DLD1 (cell line): ENCODE results near the gene DLL4.

ENCODE experiments used
- in situ Hi-C: cut with HindIII; loops from 2 replicates; pipeline ENCODE4 v1.10.0; 2017; ENCODE audit warnings: low sequenced_read_pairs

The DLL4 gene

DNA sequence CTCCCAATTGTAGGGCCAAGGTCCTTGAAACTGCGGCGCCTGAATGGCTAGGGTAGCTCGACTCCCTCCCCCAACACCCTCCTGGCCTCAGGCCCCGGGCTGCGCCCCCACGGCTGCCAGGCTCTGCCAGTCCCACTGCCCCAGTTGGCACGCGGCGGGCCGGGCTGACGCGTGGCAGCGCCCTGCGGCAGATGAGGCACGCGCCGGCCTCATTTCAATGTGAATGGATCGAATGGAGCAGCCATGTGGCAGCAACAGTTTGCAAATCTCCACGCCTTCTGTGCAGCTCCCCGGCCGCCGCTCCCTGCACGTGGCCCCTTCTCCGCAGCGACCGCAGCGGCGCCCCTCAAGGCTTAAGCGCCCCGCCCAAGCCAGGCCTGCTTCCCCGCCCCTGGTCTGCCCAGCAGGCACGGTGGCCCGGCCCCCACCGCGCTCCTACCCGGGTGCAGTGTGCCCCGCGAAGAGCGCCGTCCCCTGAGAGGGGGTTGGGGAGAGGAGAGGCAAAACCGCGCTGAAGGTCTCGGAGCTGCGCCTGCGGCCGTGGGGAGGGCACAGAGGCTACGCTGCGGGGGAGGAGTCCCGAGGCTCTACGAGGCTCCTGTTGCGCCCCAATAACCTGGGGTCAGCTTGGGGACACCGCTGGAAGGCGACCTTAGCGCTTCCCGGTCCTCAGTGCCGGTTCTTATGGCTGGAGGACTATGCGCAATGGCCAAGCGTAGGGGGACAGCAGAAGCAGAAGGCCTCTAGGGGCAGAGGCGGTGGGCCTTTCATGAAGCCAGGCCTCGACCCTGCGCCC is 3.1 kb upstream of the DLL4 start:
- in situ Hi-C loops: no loop called here

DNA sequence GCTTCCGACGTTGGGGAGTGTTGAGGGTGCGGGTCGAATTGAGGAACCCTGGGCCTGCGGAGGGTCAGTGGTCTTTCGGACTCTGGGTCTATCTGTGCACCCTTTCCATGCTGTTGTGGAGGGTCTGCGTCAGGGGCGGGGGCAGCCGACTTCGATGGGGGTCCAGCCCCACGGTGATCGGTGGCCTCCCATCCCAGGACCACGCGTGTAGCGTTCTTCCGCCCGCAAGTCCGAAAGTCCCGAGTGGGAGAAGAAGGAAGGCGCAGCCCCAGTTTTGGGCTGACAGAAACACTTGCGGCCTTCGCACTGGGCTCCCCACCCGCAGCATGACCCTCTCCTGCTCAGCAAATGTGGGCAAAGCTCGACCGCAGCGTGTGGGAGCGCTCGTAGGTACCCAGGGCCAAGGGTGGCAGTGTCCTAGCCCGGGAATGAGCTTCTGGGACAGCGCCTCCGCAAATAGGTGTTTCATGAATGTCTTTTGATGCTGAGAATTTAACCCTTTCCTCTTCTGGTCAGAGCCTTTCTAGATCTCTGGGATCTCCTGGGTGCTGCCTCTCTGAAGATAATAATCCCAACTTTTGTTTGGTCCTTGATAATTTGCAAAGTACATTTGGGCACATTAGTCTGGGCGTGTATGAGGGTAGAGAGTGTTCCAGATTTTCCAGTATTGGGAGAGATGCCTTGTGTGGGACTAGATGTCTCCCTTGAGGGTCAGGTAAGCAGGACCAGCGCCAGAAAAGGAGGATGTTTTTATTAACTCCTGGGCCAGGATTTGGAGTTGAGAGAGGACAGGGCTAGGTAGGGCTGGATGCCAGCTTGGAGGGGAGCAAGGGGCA is 2.3 kb upstream of the DLL4 start:
- in situ Hi-C loops: no loop called here

DNA sequence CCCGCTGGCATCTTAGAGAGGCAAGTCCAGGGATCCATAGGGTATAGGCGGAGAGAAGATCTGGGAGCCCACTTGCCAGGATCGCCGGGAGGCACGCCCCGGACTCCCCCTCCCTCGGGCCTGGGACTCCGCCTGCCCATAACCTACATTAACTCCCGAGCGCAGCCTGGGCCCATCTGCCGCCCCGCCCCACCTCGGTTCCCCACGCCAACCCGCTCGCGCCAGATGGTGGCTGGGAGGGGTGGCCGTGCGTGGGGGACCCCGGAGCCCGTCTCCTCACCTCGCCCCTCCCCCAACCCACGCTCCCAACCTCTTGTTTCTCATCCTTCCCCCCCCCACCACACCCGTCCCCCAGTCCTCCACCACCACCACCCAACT is 1.7 kb upstream of the DLL4 start:
- in situ Hi-C loops: no loop called here

DNA sequence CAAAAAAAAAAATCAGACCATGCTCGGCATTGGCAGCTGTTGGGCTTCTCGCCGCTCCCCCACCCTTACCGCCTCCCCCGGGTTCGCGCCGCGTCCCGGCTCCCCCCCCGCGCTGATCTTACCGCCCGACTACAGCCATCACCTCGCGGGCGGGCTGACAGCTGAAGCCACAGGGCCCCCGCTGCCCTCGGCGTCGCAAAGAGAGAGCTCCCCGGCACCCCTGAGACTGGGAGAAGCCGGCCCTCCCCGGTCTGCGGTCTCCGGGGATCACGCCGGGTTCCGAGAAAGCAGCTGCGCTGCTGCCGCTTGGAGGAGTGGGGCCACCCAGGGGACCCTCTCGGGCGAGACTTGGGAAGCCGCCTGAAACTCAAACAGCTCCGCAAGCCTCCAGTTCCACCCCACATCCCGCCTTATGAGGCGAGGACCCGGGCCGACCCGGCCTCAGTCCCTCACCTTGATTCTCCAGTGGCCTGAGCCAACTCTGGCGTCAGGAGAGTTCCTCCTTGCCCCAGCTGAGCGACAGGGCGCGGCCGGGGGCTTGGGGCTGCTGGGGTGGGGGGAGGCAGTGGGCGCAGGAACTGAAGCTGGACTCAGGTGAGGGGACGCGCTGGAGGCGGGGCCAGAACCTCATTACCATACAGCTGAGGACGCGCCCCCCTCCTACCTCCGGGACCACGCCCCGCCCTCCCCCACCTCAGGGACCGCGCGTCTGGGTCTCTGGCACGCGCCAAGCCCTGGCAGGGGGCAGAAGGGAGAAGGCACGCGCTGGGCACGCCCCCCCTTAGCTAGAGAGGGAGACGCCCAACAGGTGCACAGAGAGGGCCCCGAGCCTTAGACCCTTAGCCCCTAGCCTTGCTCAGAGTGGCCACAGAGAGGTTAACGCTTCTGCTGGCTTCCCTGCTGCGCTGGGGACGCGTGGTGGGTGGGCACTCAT is 1.0 kb upstream of the DLL4 start:
- in situ Hi-C loops: no loop called here

DNA sequence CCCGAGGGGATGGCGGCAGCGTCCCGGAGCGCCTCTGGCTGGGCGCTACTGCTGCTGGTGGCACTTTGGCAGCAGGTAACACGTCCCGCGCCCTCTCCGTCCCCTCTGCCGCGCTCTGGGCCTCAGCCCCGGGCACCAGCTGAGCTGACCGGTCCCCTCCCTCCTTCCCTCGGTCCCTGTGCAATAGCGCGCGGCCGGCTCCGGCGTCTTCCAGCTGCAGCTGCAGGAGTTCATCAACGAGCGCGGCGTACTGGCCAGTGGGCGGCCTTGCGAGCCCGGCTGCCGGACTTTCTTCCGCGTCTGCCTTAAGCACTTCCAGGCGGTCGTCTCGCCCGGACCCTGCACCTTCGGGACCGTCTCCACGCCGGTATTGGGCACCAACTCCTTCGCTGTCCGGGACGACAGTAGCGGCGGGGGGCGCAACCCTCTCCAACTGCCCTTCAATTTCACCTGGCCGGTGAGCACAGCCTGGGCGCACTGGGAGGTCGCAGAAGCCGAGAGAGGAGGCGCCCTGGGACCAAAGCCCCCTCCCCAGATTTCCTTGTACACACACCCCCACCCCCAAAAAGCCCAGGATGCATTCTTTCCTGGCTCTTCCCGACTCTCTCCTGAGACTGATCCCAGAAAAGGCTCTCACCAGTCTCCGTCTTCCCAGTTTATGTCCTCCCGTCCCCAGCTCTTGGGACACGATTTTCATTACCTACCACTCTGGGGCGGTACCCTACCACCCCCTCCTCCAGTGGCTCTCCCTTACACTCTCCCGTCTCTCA is 705 bp downstream of the DLL4 start:
- in situ Hi-C loops: no loop called here

DNA sequence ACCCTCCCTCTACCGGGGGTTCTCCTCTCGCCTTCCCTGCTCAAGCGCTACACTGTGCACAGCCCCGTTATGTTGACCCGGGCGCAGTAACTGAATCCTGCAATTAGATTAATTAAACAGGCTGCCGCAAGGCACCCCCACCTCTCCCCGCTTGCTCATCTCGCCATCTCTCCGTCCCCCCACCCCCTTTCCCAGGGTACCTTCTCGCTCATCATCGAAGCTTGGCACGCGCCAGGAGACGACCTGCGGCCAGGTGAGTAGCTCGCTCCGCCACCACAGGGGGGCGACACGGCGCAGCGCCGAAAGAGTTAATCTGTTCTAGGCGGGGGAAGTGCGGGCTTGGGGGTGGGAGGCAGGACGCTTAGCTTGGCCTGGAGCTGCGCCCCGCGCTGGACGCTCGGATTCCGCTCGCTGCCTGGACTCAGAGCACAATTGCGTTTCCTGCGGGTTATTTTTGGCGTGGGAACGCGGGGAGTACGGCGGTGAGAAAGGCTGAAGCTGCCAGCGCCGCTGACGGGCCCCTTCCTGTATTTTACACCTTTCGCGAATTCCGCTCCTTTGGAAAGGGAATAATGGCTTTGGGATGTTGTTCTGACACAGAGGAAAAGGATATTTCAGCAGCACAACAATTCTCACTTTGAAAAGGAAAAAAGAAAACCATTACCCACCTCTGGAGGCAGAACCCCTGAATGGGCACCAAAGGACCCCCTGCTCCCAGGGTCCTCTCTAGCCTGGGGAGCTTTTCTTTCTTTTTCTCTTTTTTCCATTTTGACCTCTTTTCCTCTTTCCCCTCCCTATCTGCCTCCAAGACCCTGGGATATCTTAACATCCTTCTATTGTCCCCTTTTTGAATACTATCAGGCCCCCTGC is 1.5 kb downstream of the DLL4 start:
- in situ Hi-C loops: no loop called here

DNA sequence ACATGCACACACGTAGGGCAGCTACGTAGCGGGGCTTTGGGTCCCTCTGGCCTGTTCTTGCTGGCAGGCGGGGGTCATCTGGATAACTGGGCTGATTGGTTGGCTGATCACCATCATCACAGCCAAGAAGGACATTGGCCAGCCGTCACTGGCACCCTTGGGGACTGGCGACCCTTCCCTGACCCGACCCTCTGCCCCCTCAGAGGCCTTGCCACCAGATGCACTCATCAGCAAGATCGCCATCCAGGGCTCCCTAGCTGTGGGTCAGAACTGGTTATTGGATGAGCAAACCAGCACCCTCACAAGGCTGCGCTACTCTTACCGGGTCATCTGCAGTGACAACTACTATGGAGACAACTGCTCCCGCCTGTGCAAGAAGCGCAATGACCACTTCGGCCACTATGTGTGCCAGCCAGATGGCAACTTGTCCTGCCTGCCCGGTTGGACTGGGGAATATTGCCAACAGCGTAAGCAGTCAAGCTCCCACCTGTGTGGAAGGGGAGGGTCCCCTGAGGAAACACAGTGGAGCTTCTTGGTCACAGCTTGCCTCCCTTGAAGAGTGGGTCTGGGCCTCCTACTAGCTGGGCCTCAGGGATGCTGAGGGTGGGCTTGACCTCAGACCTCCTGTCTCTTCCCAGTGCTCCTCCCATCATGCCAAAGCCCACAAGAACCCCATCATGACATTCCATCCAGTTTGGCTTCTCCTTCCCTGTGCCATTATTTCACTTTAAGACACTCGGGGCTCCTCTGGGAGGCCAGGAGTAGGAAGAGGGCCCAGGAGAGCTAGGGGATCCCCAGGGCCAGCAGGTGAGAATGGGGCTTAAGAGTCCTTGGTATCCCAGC is 2.4 kb downstream of the DLL4 start:
- in situ Hi-C loops: no loop called here

DNA sequence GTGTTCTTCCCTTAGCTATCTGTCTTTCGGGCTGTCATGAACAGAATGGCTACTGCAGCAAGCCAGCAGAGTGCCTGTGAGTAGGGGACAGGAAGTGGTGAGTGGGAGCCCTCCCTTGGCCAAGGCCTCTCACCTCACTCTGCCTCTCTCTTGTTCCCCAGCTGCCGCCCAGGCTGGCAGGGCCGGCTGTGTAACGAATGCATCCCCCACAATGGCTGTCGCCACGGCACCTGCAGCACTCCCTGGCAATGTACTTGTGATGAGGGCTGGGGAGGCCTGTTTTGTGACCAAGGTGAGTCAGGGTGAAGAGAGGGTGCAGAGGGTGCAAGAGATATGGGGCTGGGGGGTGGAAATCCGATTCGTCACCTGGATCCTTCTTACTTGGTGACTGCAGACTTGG is 3.0 kb downstream of the DLL4 start:
- in situ Hi-C loops: no loop called here

DNA sequence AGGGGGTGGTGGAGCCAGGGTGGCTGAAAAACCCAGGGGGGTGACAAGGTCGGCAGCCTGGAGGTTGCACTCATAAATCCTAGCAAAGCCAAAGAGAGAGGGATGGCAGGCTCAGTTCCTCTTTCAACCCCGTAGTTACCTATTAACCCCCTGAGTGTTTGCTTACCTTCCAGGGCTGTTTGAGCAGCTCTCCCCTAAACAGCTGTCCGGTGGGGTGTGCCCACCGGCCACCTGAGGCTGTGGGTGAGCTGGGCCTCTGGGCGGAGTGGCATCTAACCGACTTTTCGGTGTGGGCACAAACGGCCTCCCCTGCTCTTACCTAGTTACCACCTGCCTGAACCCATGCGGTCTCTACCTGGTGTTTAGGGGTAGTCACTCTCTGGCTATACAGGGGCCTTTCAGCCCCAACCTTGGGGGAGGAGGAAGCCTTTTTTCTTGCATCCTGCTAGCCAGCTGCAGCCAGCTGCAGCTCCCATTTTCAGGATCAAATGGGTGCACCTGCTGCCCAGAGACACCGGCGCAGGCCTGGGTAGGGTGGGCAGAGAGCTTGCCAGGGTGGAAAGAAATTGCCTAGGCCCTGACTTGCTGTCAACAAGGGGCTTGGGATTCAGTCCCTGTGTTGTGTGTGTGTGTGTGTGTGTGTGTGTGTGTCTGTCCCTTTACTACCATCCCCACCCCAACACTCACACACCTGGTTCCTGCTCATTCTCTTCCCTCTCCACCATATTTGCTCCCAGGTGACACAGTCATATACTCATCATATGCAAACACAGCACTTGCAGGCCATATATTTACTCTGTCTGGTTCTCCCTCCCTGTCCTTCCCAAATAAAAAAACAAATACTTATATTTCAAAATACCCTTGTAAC is 3.7 kb downstream of the DLL4 start:
- in situ Hi-C loops: no loop called here

DNA sequence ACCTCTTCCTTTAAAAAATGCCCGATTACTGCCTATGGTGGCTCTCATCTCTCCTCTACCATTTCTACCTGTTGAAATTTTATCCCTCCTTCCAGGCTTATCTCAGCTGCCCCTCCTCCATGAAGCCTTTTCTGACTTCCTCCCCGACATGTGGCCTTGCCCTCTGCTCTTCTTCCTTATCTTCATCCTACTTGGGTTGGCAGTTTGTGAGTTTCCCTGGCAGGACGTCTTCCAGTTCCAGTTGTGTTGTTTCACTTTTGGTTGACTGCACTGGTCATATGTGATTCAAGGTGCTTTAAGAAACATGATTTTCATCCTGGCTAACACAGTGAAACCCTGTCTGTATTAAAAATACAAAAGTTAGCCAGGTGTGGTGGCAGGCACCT is 4.4 kb downstream of the DLL4 start:
- in situ Hi-C loops: no loop called here

DNA sequence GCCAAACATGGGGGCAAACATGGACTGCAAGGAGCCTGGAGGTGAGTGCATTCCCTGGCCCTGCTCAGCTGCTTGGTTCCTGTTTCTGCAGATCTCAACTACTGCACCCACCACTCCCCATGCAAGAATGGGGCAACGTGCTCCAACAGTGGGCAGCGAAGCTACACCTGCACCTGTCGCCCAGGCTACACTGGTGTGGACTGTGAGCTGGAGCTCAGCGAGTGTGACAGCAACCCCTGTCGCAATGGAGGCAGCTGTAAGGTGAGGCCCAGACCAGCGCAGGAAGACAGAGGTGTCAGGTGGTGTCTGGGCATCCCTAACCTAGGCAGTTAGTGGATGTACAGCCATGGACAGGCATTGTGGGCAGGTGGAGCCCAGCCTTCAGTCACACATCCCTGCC is 5.3 kb downstream of the DLL4 start:
- in situ Hi-C loops: no loop called here

DNA sequence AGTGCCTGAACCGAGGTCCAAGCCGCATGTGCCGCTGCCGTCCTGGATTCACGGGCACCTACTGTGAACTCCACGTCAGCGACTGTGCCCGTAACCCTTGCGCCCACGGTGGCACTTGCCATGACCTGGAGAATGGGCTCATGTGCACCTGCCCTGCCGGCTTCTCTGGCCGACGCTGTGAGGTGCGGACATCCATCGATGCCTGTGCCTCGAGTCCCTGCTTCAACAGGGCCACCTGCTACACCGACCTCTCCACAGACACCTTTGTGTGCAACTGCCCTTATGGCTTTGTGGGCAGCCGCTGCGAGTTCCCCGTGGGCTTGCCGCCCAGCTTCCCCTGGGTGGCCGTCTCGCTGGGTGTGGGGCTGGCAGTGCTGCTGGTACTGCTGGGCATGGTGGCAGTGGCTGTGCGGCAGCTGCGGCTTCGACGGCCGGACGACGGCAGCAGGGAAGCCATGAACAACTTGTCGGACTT is 7.1 kb downstream of the DLL4 start:
- in situ Hi-C loops: no loop called here

DNA sequence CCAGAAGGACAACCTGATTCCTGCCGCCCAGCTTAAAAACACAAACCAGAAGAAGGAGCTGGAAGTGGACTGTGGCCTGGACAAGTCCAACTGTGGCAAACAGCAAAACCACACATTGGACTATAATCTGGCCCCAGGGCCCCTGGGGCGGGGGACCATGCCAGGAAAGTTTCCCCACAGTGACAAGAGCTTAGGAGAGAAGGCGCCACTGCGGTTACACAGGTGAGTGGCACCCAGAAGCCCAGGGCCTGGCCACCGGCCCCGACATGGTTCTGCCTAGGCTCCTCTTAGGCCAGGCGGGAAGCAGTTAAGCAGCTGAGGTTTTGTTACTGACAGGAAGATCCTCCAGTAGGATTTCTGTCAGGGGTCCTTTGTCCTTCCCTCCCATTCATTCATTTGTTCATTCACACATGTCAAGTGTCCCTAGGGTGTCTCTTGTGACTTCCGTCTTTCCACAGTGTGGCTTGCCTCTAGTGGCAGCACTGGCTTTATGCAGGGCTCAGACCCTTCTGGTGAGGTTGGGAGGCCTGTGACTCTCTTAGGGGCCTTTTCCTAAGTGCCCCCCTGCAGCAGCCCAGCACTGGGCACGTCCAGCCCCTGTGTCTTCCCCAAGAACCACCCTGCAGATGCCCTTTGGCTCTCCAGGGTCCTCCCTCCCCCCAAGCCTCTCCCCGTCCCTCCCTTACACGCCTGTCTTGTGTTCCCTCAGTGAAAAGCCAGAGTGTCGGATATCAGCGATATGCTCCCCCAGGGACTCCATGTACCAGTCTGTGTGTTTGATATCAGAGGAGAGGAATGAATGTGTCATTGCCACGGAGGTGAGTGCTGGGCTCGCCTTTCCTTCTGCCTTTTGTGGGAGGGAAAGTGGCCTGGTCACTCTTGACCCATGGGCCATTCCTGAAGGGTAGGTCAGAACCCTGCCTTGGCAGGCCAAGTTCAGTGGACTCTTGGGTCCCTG is 7.8 kb downstream of the DLL4 start:
- in situ Hi-C loops: no loop called here

DNA sequence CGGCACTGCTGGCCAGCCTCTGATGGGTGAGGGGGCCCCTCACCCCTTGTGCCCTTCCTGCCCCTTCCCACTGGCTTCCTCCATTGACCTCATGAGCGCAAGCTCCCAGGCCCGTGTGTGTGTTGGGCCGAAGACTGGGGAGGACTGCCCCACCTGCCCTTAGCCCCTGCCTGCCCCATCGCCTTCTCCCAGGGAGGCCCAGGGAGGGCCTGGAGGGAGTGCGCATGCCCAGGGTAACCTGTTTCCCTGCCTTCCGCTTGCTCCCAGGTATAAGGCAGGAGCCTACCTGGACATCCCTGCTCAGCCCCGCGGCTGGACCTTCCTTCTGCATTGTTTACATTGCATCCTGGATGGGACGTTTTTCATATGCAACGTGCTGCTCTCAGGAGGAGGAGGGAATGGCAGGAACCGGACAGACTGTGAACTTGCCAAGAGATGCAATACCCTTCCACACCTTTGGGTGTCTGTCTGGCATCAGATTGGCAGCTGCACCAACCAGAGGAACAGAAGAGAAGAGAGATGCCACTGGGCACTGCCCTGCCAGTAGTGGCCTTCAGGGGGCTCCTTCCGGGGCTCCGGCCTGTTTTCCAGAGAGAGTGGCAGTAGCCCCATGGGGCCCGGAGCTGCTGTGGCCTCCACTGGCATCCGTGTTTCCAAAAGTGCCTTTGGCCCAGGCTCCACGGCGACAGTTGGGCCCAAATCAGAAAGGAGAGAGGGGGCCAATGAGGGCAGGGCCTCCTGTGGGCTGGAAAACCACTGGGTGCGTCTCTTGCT is 8.8 kb downstream of the DLL4 start:
- in situ Hi-C loops: no loop called here

DNA sequence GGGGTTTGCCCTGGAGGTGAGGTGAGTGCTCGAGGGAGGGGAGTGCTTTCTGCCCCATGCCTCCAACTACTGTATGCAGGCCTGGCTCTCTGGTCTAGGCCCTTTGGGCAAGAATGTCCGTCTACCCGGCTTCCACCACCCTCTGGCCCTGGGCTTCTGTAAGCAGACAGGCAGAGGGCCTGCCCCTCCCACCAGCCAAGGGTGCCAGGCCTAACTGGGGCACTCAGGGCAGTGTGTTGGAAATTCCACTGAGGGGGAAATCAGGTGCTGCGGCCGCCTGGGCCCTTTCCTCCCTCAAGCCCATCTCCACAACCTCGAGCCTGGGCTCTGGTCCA is 9.4 kb downstream of the DLL4 start:
- in situ Hi-C loops: no loop called here

DNA sequence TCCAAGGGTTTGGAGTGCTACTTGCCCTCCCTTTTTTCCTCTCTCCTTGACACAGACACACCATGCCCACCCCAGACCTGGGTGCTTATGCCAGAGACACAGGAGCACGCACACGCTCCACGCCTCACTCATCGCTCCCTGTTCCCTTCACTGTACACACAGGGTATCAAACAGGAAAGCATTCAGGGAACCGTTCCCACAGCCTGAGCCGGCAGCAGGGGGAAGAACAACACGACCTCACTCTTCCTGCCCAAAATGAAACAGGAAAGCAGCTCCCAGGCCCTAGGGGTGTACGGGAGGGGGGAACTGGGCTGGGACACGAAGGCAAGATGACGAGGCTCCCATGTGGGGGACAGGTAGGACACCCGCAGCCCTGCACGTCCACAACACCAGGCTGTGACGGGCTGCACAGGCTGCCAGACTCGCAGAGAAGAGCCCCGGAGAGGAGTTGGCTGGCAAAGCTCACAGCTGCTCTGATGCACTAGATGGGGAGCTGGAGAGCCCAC is 11.2 kb downstream of the DLL4 start:
- in situ Hi-C loops: no loop called here
